HS-5 (cell line): ENCODE data around the gene LIN54.
"Not testable (repeated sequence)": the region's sequence is repeated elsewhere in the genome, so short reads cannot be mapped to it uniquely, and the experiment has no call there.

Experiments used
- DNase-seq: peaks from one replicate; pipeline ENCODE4 v3.0.0-alpha.2; 2012; ENCODE audit warnings: low read depth

Gene LIN54

DNA sequence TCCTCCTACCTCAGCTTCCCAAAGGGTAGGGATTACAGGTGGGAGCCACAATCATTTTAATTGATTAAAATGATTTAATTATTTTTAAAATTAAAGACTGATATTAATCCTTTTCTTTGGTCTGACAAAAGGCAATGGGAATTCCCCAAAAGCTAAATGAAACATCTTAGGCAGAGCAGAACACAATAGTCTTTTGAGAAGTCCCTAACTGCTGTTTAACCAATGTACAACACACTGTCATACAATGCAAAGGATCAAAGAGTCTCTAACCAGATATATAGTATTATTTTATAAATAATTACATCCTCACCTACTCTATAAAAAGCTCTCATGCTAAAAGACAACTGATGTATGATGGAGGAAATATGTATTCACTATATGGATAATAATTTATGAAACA is 63.1 kb downstream of the LIN54 start:
- DNase-seq: no peak

DNA sequence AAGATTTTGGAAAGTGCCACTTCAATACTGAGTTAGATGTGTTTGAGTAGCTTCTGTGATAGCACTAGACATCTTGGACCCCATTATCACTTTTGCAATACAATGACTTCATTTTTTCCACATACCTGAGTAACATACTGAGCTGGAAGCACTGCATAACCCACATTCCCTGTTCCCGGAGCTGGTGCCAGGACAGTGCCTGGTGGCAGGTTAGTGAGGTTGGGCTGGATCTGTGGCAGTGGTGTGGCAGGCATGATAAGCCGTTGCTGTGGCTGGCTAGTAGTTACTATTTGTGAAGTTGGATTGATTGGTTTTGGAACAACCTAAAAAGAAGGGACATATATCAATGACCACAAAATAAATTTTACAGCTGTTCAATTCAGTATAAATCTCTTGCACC is 71.2 kb downstream of the LIN54 start:
- no peak for DNase-seq

DNA sequence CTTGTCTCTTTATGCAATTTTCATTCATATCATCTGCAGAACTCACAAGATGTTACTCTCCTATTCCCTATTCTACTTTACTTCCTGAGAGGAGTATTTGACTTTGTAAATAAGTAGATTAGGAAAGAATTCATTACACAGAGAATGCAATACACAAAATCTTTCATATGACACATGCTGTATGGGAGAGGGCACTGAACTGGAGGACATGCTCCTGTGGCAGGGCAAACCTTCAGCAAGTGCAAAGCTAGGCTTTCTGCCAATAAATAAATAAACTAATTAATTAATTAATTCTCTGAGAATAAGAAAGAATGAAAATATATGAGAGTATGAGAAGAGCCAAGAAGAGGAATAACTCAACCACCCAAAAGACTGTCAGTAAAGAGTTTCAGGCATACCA is 76.2 kb downstream of the LIN54 start:
- no peak for DNase-seq

DNA sequence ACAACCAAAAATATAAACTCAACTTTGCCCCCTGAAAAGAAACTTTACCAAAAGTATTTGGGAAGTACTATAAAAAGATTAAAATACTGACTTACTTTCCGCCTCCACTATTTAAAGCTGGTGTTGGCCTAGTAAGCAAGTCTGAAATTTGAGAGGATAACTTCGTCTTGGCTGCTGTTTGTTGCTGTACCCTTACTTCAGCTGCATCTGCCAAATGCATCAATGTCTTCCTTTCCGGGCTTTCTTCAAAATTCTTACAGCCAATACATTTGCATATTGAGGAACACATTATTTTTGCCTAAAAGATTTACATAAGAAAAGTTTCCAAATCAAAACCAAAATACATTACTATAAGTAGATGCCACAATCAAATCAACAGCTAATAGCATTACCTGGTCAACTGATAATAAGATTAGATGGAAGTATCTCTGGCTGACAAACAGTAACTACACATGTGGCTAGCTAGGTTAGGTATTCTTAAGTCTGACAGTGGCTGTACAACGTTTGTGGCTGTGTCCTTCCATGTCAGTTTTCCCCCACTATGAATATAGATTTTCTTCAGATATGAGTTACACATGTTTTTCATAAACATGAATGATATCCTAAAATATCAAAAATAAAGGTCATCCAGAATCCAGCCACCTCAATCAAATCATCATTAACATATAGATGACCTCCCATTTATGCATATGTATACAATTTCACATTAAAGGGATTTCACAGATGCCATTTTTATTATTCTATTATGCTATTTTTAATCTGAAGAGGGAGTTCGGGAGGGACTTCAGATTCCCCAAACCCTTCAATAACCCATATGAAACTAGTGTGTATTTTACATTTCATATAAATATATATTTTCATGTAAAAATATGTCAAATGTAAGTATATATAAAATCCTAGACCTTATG is 79.5 kb downstream of the LIN54 start:
- no peak for DNase-seq

DNA sequence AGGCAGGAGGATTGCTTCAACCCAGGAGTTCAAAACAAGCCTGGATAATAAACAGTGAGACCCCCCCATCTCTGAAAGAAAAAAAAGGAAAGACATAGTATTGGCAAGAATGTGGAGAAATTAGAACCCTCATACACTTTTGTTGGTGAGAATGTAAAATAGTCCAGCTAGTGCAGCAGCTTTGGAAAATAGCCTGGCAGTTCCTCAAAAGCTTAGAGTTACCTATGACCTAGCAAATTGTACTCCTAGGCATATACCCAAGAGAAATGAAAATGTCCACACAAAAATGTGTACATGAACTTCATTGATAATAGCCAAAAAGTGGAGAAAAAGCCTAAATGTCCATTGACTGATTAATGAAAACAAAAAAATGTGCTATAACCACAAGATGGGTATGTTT is 88.8 kb downstream of the LIN54 start:
- DNase-seq: no peak

DNA sequence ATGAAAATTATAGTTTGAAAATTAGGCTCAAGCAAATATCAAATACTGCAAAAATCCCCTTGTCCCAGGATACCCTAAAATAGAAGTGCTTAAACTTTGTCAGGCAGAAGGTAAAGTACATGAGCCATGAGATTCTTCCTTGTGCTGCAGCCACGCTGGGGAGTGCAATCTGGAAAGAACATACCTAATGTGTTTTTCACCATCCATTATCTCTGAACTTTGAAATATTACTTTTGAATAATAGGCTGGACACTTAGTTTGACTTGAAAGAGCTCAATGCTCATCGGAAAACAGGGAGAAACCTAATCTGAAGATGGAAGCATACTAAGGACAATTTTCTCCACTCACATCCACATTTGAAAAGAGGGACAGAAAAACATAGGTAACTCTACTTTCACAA is 91.2 kb downstream of the LIN54 start:
- no peak for DNase-seq

DNA sequence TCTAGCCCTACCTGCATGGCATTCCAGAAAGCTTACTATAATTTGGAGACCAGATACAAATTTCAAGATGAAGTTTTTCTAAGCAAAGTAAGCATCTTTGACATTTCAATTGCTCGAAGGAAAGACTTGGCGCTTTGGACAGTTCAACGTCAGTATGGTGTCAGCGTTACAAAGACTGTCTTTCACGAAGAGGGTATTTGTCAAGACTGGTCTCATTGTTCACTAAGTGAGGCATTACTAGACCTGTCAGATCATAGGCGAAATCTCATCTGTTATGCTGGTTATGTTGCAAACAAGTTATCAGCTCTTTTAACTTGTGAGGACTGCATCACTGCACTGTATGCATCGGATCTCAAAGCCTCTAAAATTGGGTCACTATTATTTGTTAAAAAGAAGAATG is 92.5 kb downstream of the LIN54 start:
- no peak for DNase-seq

DNA sequence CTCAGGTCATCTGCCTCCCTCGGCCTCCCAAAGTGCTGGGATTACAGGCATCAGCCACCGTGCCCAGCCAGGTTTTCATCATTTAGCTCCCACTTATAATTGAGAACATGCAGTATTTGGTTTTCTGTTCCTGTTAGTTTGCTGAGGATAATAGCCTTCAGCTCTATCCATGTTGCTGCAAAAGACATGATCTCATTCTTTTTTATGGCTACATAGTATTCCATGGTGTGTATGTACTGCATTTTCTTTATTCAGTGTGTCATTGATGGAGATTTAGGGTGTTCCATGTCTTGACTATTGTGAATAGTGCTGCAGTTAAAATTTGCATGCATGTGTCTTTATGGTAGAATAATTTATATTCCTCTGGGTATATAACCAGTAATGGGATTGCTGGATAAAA is 96.7 kb downstream of the LIN54 start:
- DNase-seq: not testable (repeated sequence)

DNA sequence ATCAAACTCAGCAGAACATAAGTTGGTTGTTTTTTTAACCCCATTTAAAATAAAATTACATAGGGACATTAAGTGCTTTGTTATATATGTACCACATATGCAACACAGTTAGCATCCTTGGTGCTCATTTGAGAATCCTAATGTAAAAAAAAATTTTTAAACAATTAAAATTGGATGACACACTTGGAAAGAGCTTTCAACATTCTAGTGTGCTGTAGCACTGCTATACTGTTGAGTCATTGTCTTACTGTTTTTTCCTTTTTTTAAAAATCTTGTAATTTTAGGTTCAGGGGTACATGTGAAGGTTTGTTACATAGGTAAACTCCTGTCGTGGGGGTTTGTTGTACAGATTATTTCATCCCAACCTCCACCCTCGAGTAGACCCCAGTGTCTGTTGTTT is 97.3 kb downstream of the LIN54 start:
- DNase-seq: no peak

DNA sequence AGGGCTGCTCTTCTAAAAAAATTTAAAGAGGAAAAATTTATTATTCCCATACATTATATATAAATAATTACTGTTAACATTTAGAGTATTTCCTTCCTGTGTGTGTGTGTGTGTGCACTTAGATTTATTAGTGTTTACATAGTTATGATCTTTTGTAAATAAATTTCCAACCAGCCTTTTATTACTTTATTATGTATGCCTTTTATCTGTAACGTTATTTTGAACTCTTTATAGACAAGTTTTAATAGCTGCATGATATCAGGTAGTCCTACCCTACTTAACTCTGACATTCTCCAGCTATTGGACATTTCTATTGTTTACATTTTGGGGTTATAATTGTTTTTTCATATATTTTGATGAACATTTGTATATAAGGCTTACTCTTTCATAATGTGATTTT is 101.3 kb downstream of the LIN54 start:
- no peak for DNase-seq

DNA sequence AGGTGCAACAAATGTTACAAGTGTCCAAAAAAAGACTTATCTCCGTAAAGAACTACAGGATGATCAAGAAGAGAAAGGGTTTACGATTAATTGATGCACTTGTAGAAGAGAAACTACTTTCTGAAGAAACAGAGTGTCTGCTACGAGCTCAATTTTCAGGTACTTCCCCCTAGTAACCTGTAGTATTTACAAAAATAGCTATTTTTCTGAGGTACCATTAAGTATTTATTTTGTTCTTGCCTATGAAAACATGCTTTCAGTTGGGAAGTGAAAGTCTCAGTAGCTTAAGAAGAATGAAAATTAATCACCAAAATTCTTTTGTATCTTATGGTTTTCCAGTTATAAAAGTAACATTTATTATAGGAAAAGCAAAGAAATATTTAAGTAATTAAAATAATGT is 104.2 kb downstream of the LIN54 start:
- DNase-seq: no peak

DNA sequence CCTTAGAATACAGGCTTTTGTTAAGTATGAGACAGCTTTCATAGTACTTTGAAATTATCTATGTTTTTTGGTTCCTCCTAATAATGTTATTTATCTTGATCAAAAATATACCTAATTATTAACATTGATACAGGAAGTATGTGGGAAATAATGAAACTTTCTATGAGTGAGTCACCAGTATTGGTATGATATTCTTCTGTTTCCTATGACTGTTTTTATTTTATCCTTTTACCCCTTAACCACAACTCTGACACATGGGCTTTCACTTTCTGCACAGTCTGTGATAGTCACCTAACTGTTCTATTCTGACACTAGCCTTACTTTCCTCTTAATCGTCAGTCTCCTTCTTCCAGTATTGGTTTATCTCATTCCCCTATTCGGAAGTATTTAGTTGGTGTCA is 105.4 kb downstream of the LIN54 start:
- DNase-seq: no peak

DNA sequence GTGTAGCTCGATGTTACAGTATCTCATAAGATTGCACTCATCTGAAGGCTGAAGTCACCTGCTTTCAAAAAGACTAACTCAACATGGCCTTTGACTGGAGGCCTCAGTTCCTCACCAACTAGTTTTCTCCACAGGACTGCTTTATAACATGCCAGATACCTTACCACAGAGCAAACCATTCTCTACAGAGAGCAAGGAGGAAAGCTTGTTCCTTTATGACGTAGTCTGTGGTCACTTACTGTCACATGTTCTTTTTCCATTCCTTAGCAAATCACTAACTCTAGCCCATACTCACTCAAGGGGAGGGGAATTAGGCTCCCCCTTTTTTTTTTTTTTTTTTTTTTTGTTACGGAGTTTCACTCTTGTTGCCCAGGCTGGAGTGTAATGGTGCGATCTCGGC is 106.9 kb downstream of the LIN54 start:
- no peak for DNase-seq

DNA sequence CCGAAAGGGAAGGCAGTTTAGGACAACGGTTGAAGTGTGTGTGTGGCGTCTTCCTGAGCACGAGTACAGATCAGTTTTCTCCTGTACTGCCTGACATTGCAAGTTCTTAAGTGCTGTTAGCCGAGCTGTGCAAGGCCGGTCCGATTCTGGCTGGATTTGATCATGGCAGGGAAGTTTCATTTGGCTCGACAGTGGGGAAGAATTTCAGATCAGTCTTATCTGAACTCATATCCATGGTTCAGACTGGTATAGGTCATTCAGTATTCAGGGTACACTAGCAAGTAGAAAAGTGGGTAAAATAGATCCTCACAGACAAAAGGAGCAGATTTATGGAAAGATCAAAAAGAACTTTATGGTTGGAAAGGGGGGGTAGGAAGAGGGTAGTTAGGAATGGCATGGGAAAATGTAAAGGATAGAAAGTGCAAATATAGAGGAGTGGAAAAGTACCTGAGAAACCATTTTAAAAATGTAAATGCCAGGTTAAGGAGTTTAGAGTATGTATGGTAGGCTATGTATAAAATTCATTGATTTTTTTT is 109.4 kb downstream of the LIN54 start:
- DNase-seq: no peak

DNA sequence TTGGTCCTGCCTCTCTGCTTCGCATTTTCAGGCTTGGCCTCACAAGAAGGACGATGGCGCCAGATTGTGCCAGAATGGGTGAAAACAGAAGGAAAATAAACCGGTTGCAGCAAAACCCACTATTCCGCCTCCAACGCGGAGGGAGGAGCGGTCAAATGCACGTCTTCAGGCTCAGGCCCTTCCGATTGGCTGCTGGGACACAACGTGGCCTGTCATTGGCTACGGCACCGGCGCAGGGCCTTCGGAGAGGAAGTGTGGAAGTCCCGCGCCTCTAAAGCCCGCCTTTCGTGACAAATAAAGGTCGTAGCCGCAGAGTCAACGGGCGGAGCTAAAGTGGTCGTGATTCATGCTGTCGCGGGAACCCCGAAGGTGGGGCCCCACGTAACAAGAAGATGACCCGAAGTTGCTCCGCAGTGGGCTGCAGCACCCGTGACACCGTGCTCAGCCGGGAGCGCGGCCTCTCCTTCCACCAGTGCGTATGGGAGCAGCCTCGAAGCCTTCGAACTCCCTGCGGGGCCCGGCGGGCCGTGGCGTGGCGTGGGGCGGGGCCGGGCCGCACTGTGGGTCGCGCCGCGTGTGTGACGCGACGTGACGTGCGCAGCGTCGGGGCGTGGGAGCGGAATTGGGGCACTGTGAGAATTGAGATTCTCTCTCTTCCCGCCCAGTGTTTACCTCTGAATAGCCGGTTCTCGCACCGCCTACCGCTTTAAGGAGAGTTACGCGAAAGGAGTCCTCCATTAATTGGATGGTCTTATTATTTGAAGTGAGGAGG is 110.0 kb downstream of the LIN54 start, which contains the start of gene THAP9:
Gene THAP9 (plus strand): TSS at position 325 of the 772 bp plus-strand sequence. CDS start 68 bp downstream, at position 393.
- DNase-seq: peak; percentile 91

DNA sequence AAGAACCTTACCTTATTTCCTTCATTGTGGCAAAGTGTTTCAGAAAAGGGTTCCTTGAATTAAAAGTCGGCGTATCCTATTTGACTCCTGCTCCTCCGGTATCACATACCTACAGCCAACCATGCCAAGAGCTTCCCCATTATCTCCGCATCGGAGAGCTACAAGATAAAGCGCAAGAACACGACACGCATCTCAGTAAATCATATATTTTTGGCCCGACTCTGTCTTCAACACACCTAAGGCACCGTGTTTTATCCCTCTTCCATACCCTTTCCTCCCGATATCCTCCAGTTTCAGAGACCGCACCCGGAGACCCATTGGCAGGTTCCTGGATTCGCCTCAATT is 110.6 kb downstream of the LIN54 start:
- DNase-seq: no peak

DNA sequence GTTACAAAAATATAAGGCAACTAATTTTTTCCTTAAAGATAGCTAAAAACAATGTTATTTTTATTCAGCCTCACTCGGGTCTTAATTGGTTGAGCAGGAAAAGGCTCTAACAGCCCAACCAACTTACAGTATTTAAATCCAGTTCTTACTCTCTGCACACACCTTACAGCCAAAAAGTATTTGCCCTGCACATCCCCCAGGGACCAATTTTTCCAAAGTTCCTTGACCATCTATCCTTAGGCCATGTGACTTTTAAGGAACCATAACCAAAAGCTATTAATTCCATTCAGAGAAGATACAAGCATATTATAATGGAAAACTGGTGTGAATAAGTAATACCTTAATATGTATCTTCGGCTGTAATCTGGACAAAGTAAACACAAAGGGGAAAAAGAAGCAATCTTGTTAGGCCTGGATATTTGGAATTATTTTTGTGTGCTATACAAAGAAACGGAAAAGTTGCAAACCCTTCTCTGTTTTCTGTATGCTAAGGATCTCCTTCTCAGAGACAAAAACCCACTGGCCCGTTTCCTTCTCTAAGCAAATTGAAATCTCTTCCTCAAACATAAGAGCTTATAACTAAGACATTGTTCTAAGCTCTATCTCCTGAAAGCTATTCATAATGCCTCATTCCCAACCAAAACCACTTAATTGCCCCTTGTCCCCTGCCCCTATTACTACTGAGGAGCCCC is 111.1 kb downstream of the LIN54 start:
- DNase-seq: no peak

DNA sequence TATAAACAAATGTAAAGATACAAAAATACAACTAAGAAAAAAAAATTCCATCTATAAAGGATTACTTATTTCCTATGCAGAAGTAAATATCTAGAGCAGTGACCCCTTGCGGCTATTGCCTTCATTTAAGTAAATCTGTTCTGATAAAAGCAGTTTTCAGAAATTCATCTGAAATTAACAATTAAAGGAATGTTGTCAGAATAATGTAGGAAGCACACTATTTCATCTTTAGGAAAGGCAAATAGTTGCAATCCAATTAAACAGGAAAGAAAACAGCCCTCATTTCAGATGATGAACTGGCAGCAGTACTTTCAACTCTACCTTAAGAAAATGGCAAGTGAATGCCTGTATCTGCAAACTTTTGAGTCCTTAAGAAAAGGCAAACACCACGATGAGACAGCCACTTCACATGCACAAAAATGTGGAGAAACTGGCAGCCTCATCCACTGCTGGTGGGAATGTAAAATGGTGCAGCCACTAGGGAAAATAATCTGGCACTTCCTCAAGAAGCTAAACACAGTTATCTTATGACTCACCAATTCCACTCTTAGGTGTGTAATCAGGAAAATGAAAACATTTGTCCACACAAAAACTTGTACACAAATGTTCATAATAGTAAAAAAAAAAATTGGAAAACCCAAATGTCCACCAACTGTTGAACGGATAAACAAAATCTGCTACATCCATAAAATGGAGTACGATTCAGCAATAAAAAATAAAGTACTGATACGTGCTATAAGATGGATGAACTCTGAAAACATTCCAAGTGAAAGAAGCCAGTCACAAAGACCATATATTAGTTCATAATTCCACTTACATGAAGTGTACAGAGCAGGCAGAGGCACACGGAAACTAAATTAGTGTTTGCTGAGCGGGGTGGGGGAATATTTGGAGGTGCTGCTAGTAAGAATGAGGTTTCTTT is 112.0 kb downstream of the LIN54 start:
- DNase-seq: peak; percentile 64

DNA sequence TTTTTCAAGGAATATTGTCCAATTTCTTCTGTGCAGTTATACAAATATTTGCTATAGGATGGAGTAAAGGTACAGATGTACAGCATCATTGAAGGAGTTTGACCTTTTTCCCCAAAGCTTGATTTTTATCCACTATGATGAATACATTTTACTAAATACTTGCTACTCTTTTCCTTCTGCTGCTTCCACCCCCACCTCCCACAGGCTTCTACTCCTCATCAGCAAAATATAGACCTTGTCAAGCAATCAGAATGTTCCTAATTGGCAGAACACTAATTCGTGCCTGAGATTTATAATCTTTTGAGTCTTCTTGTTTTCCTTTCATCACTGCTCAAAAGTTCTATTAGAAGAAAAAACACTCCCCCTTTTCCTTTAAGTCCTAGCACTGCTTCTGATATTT is 113.9 kb downstream of the LIN54 start:
- DNase-seq: no peak

DNA sequence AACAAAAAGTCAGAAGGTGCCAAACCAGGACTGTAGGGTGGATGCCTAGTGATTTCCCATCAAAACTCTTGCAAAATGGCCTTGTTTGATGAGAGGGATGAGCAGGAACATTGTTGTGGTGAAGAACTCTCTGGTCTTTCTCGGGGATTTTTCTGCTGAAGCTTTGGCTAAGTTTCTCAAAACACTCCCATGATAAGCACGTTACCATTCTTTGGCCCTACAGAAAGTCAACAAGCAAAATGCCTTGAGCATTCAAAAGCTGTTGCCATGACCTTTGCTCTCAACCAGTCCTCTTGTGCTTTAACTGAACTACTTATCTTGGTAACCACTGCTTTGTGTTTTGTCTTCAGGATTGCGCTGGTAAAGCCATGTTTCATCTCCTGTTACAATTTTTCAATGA is 116.7 kb downstream of the LIN54 start:
- DNase-seq: no peak

DNA sequence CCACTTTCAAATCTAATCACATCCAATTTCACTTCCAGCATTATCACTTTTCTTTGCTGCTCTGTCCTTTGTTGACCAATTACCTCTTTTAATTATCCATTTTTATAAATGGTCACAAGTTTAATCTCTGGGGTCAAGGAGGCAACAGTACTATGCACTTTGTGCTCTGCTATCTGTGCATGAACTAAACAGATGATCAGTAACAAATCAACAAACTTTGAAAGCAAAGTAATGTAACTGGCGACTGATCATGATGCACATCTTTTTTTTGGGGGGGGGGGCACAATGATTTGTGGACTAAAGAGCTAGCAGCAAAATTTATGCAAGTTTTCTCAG is 118.2 kb downstream of the LIN54 start:
- no peak for DNase-seq
